Left ventricle myocardium inferior (tissue), 1 donor: ENCODE data around the gene SMARCD1. TPM values are rescaled to one million over a fixed set of nuclear protein-coding genes. Genes with fewer than 3 reads are reported as not detected.

Source experiments
- DNase-seq: peaks from one replicate; pipeline ENCODE4 v3.0.0-alpha.2; 2020
- H3K27ac ChIP-seq: fragments of 200-600 bp; replicated peaks from 2 replicates; pipeline ENCODE4 v1.8.0; 2021
- H3K27me3 ChIP-seq: fragments of 200-600 bp; 2 replicates; pipeline ENCODE4 v1.8.0; 2021; ENCODE audit warnings: low read depth
- H3K36me3 ChIP-seq: fragments of 200-600 bp; 2 replicates; pipeline ENCODE4 v1.8.0; 2021
- H3K4me1 ChIP-seq: fragments of 200-600 bp; 2 replicates; pipeline ENCODE4 v1.8.0; 2021
- H3K4me3 ChIP-seq: fragments of 200-600 bp; 2 replicates; pipeline ENCODE4 v1.8.0; 2021; ENCODE audit warnings: mild to moderate bottlenecking, moderate library complexity
- H3K9me3 ChIP-seq: fragments of 200-600 bp; replicated peaks from 2 replicates; pipeline ENCODE4 v1.8.0; 2021
- CTCF ChIP-seq: fragments of 200-600 bp; IDR thresholded peaks from 2 replicates; pipeline ENCODE4 v1.8.0; 2021; ENCODE audit warnings: antibody characterized with exemption, mild to moderate bottlenecking, borderline replicate concordance
- intact Hi-C: fragments of 100-400 bp; cut with micrococcal nuclease; formaldehyde crosslinking; loops from one replicate; pipeline ENCODE4 v1.11.0; 2022
- total RNA-seq: library from RNA; stranded (reverse); fragmentation: NEBNext Ultra II Directional; extraction: Animal tissue kit (Norgen Biotek cat#: 25700); gene quantifications from one replicate; pipeline ENCODE4 v1.2.1, GENCODE V29; 2021
- donor health status: DM: no; HTN: yes; CAD: no; lungs with severe emphysema.

The SMARCD1 gene
- total RNA-seq, 1 donor from 2014 or later = 15.4 TPM

- H3K27me3 ChIP-seq = no peaks in the 10 kb centered on the region
- intact Hi-C loops = no loop called here
- no peak overlapping the region for H3K27ac ChIP-seq
Observed at GRCh38 chr12:50149311-50149710, 64.2 kb downstream of the SMARCD1 start.

More at GRCh38 chr12:50149311-50149710, 64.2 kb downstream of the SMARCD1 start:
- no peak for TF ChIP-seq CTCF
- Histone ChIP-seq H3K4me3 (no peak overlapping the region), H3K4me1 (peaks cover 28% of the 10 kb centered on the region), H3K9me3 (no peaks in the 10 kb centered on the region), H3K36me3 (no peaks in the 10 kb centered on the region)
- no peak for DNase-seq

Other genes starting within 250 kb of the SMARCD1 start
- gene BCDIN3D, start 242.2 kb upstream of the SMARCD1 start, total RNA-seq = 2.9 TPM
- 7.4 TPM for gene FAIM2, start 181.4 kb upstream of the SMARCD1 start, total RNA-seq
- not detected for gene AQP2, start 134.6 kb upstream of the SMARCD1 start, total RNA-seq
- gene AQP5, start 123.5 kb upstream of the SMARCD1 start, total RNA-seq = 0.41 TPM
- gene AQP6, start 112.4 kb upstream of the SMARCD1 start, total RNA-seq = not detected
- gene RACGAP1, start 59.8 kb upstream of the SMARCD1 start, total RNA-seq = 5.4 TPM
- gene ASIC1, start 27.7 kb upstream of the SMARCD1 start, total RNA-seq = 0.96 TPM
- 9.0 TPM for gene GPD1, start 18.7 kb downstream of the SMARCD1 start, total RNA-seq
- 195 TPM for gene COX14, start 26.9 kb downstream of the SMARCD1 start, total RNA-seq
- 7.6 TPM for gene CERS5, start 82.0 kb downstream of the SMARCD1 start, total RNA-seq
- gene LIMA1, start 198.2 kb downstream of the SMARCD1 start, total RNA-seq = 17.1 TPM